HG02840 (cell line): ENCODE results near the gene PDE2A.
"Not testable (repeated sequence)": the region's sequence is repeated elsewhere in the genome, so short reads cannot be mapped to it uniquely, and the experiment has no call there.

ENCODE experiments used
- ATAC-seq: cut with Tn5 transposase; IDR thresholded peaks from one replicate; pipeline ENCODE4 v1.9.1; 2021; ENCODE audit warnings: mild to moderate bottlenecking, moderate library complexity, moderate number of reproducible peaks; ENCODE audit not compliant: unreplicated experiment, low FRiP score

Gene PDE2A

DNA sequence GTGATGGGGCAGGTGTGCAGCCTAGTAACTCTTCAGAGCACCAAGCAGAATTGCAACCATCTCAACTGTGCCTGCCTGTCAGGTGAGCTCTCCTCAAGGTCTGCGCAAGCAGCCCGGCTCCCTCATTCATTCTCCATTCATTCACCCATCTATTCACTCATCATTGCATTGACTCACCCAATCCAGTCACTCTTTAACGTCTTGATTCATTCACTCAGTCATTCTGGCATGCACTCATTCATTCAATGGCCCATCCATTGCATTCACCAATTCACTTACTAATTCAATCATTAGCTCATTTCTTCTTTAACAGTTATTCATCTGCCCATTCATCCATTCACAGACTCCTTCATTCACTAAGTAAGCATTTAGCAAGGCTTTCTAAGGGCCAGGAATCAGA is 111.8 kb downstream of the PDE2A start:
- no peak for ATAC-seq

DNA sequence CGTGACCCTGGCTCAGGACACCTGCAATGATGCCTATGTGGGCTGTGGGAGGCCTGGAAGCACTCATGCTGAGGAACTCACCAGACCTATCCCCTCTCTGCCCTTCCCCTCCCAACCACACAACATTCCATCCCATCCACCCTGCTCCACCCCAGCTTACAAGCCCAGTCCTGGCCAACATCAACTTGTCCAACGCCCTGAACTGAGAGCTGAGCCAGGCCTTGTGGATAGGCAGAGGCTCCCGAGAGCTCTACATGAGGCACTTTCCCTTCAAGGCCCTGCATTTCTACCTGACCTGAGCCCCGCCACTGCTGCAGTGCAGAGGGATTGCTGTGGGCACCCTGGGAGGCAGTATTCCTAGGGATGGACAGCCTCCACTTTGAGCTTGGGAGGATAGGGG is 112.4 kb downstream of the PDE2A start:
- no peak for ATAC-seq

DNA sequence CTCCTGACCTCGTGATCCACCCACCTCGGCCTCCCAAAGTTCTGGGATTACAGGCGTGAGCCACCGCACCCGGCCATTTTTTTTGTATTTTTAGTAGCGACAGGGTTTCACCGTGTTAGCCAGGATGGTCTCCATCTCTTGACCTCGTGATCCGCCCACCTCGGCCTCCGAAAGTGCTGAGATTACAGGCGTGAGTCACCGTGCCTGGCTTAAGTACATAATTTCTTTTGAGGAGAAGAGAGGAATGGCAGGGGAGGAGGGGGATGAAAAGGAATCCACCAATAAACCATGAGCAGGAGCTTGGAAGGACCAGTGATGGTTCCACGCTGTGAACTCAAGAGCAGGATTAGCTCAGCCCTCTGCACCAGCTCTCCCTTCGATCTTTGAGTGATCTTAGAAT is 113.4 kb downstream of the PDE2A start:
- not testable (repeated sequence) for ATAC-seq

DNA sequence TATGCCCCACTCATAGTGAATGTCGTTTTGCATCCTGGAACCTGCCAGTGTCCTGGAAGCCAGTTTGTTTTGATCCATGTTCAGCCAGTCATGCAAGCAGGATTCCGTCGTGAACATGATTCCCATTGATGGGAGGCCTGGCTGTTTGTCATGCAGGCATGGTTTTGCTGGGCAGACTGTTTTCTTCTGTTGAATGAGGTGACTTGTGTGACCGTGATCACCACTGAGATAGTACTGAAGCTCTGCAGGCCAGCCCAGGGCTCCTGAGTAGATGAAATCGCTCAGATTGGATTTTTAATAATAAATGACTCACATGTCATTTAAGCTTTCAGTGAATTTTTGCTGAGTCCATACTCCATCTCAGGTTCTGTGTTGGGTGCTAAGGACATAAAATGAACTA is 117.8 kb downstream of the PDE2A start:
- no peak for ATAC-seq

DNA sequence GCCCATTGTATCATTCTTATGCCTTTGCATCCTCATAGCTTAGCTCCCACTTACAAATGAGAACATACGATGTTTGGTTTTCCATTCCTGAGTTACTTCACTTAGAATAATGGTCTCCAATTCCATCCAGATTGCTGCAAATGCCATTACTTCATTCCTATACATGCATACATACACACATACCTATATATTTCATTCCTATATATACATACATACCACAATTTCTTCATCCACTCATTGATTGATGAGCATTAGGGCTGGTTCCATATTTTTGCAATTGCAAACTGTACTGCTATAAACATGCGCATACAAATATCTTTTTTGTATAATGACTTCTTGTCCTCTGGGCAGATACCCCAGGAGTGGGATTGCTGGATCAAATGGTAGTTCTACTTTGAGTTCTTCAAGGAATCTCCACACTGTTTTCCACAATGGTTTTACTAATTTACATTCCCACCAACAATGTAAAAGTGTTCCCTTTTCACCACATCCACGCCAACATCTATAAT is 119.2 kb downstream of the PDE2A start:
- ATAC-seq = not testable (repeated sequence)

DNA sequence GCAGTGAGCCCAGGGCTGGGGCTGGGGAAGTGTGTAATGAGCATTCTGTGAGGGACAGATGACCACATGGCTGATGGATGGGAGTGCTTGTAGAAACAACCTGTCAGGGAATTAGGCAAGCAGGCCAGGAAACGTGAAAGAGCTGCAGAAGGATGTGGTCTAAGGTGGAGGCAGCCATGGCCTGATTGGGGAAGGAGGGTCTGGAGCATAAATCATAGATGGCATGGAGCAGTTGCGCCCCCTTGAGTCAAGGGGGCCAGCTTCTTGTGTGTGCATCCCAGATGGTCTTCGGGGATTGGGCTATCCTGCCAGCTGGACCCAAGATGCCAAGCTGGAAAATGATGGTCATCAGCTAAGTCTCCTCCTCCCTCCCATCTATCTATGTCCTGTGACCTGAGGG is 120.5 kb downstream of the PDE2A start:
- ATAC-seq = no peak

DNA sequence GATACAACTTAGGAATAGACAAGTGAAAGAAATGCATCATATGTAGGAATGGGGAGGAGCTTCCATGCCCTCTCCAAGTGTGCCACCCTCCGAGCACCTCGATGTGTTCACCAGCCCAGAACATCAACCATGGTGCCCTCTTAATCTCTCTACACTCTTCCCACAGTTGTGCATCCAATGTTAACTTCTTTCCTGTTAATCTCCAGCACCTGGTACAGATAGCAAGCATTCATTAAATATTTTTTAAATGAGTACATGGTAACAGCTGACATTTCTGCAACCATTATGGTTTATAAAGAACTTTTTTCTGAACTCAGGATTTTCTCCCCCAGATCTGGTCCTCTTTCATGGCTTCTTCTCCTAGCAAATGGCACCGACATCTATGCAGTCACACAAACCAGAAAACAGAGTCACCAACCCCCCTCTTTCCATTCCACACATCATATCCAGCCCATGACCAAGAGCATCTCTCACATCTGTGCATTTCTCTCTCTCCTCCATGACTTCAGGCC is 121.8 kb downstream of the PDE2A start:
- ATAC-seq = no peak

DNA sequence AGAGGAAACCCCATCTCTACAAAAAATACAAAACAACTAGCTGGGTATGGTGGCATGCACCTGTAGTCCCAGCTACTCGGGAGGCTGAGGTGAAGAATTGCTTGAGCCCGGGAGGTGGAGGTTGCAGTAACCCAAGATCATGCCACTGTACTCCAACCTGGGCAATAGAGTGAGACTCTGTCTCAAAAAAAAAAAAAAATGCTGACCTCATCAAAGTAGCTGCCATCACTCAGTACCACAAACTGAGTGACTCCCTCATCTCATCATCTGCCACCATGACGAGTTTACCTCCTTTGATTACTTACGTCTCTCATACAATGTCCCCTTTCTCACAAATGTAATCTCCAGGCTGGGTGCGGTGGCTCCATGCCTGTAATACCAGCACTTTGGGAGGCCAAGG is 122.7 kb downstream of the PDE2A start:
- ATAC-seq = no peak

DNA sequence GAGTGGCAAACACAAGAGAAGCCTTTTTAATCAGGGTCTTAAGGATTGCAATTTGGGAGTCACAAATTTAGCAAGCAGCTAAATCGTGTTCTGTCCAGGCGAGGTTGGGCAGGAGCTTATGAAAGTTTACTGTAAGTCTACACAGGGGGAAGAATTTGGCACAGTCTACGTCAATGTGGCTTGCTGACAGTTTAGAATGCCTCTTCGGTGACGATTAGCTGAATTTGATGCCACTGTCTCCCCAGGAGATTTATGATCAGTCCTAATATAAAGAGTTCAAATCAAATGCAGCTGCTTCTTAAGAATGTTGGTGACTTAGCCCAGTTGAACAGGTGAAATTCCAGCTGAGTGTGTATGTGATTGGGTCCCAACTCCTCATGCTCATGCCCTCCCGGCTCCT is 125.8 kb downstream of the PDE2A start:
- no peak for ATAC-seq

DNA sequence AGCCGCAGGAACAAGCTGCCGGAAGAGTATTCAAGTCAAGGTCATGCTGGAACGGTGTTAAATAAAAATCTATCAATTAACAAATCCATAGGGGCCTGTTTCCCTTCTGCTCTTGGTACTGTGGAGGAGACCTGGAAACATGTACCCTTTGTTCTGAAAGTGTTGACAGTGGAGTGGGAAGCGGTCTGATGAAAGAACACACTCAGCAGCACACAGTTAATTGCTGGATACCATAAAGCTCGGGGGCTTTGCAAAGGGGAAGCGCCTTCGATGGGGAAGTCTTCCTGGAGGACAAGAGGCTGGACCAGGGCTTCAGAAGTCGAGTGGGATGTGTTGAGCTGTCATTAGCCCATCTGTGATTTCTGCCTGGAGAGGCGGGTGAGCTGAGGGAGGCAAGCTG is 127.4 kb downstream of the PDE2A start:
- ATAC-seq = no peak

DNA sequence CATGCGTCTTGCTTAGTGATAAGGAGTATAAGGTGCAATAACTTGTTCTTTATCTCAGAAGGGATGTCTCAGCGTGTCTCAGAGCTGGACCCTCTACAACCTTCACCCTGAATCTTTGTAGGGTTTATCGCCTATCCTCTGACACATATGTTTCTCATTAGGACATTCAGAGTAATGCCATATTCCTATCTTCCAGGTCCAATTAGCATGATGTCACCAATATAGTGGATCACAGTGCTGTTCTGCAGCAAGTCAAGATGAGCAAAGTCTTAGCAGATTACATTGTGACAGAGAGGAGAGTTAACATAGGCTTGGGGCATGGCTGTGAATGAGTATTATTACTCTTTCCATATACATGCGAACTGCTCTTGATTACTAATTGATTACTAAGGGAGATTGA is 129.6 kb downstream of the PDE2A start:
- ATAC-seq = no peak

DNA sequence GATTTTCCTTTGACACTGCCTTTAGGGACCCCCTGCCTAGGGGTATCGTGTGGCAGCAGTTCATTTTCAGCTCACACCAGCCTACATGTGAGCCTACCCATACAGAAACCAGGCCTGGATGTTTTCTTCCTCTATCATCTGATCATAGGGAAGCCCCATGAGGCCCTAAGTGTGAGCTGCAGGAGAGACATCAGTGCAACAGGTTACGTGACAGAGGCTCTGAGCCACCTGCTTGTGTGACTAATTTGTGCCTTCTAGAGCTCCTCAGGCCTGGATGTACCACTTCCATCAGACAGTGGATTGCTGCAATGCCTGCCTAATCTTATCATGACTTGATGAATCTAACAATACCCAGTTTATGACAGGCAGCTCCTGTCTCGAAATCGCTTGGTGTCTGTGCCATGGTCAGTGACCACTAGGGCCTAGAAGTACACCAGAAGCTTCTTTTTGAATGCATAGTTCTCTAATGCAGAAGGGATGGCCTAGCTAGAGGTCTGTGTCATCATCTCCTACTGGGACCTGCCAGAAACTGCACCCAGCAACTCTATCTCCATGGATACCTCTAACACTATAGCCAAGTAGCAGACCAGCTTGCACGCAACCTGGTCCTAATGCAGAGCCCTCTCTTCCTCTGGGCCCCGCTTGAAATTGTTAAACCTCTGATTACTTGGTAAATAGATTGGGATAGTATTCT is 130.2 kb downstream of the PDE2A start:
- ATAC-seq = no peak

DNA sequence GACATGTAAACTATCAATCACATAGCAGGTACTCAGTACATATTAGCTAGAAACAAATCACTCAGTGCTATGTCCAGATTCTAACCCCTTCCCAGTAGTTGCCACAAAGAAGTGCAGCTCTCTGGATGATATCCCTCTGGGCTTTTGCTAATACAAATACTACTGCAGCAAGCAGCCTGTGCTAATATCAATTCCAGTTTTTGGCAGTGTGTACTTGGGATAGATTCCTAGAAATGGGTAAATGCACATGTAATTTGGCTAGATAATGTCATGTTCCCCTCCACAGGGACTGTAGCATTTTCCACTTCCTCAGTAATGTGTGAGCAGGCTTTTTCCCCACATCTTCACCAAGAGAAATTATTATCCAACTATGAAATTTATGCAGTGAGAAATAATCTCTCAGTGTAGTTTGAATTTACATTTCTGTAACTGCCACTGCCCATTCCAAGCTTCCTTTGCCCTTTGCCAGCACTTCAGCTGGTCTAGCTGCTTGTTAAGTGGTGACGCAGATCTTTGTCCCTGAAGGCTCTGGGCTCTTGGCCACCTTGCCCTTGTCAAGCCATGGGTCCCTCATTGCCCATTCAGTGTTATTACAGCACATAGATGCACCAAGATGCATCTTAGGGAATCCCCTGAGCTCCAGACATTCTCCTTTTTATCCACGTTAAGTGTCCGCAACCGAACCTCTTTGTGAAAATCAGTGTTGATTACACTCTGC is 132.8 kb downstream of the PDE2A start:
- ATAC-seq = no peak

DNA sequence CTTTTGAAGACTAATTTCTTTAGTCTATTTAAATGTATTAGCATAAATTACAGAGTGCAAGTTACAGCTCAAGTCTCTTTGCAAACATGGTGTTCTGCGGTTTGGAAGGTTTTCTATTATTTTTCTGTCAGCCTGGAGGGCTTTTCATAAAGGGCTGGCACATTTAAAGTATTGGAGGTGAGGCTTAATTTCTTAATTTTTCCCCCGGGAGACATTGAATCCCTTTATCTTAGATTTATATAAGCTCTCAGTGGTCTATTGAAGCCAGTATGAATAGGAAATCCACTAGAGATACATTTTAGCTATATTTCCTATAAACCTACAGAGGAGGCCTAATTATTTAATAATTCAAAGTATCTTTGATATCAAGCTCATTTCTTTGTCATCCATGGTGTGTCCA is 137.2 kb downstream of the PDE2A start:
- no peak for ATAC-seq

DNA sequence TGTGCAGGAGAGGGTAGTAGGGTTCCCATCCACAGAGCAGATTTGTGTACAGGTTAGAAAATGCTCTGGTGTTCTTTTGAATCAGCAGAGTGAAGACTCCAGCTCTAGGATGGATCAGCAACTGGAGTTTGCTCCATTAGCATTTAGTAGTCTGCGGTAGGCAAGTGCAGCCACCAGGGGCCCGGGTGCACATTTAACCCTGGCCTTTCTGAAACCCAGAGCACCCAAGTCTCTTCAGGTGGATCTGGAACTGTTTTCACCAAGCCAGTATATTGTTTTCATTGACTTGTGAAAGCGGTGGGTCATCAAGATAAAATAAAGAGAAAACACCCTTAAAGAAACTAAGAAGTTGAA is 139.1 kb downstream of the PDE2A start:
- no peak for ATAC-seq

DNA sequence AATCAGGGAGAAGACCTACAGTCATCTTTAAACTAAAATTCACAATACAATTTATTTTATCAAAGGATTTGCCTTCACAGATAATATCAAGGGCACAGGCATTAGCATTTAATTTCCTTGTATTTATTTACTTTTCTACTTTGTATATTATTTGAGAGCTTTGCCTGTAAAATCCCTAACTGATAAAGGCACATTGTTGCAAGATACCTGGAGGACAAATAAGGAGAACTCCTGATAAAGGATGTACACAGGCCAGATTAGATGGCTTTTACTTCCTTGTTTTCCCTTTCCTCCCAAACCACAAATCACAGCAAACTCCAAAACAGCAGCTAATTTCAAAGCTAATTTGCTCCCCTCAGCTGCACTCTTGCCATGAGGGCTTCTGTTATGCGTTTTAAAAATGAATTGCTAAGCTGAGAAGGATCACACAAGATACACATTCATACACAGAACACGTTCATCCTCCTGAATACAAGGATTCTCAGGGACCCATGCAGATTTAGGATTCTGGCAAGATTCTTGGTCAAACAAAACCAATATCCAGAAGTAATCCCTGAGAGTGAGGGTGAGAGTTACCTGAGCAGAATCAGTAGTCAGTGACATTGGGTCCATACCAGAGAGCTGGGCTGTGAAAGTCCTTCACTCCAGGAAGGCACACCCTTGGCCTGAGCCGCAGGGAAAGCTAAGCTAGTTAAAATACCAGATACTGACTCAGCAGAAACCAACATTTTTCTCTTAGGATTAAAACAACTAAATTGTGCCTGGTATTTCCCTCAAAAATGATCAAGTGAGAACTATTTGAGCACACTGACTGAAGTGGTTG is 139.6 kb downstream of the PDE2A start:
- ATAC-seq = no peak

DNA sequence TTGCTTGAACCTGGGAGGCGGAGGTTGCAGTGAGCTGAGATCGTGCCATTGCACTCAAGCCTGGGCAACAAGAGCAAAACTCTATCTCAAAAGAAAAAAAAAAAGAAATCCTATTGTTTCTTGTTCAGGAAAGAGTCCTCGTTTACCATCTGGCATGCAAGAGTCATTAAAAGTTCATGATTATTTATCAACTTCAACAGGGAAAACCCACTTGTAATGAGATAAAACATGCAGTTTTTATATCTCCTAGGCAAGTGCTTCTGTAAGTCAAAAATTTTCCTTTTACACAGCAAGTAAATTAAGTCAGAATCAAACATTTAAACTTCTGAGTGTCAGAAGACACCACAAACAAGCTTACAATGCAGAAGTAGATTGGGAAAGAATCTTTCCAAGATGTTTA is 145.2 kb downstream of the PDE2A start:
- ATAC-seq = no peak

DNA sequence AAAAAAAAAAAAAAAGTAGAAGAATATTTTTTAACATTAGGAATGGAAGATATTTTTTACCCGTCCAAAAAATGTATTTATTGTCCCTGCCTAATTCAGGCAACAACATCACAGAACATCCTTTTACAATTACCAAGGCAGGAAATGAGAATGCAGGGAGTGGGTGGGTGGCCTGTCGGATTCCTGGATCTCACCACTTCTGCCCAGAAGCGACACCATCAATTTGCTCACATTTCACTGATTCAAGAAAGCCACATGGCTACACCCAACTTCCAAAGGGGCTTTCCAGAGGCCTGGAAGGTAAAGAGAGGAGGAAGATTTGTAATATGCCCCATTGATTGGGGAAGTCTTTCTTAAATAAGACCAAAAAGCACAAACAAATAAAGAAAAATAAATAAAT is 146.1 kb downstream of the PDE2A start:
- ATAC-seq = no peak
